GM19193 (cell line): ENCODE measurements around the gene STKLD1.

Experiments used
- POLR2A ChIP-seq: IDR thresholded peaks from 4 replicates; pipeline ENCODE4 v1.6.1; 2011; ENCODE audit not compliant: insufficient read depth, insufficient read length; ENCODE audit errors: extremely low read depth

Gene STKLD1

GRCh38 chr9:133449760-133450159 lies 73.6 kb downstream of the STKLD1 start:
- TF ChIP-seq POLR2A: no peak

GRCh38 chr9:133452562-133452961 lies 76.4 kb downstream of the STKLD1 start:
- no peak for TF ChIP-seq POLR2A

GRCh38 chr9:133453651-133454050 lies 77.5 kb downstream of the STKLD1 start:
- no peak for TF ChIP-seq POLR2A

- no peak for TF ChIP-seq POLR2A
Measured at GRCh38 chr9:133454325-133454724, 78.2 kb downstream of the STKLD1 start.

GRCh38 chr9:133454943-133455673 lies 78.9 kb downstream of the STKLD1 start:
- TF ChIP-seq POLR2A: no peak
